Left ventricle myocardium inferior (tissue), 1 donor: ENCODE data around the gene DLX4. TPM values are rescaled to one million over a fixed set of nuclear protein-coding genes. Genes with fewer than 3 reads are reported as not detected.

ENCODE experiments used
- DNase-seq: peaks from one replicate; pipeline ENCODE4 v3.0.0-alpha.2; 2020
- H3K27ac ChIP-seq: fragments of 200-600 bp; replicated peaks from 2 replicates; pipeline ENCODE4 v1.8.0; 2021
- H3K27me3 ChIP-seq: fragments of 200-600 bp; 2 replicates; pipeline ENCODE4 v1.8.0; 2021; ENCODE audit warnings: low read depth
- H3K36me3 ChIP-seq: fragments of 200-600 bp; 2 replicates; pipeline ENCODE4 v1.8.0; 2021
- H3K4me1 ChIP-seq: fragments of 200-600 bp; 2 replicates; pipeline ENCODE4 v1.8.0; 2021
- H3K4me3 ChIP-seq: fragments of 200-600 bp; 2 replicates; pipeline ENCODE4 v1.8.0; 2021; ENCODE audit warnings: mild to moderate bottlenecking, moderate library complexity
- H3K9me3 ChIP-seq: fragments of 200-600 bp; replicated peaks from 2 replicates; pipeline ENCODE4 v1.8.0; 2021
- CTCF ChIP-seq: fragments of 200-600 bp; IDR thresholded peaks from 2 replicates; pipeline ENCODE4 v1.8.0; 2021; ENCODE audit warnings: antibody characterized with exemption, mild to moderate bottlenecking, borderline replicate concordance
- intact Hi-C: fragments of 100-400 bp; cut with micrococcal nuclease; formaldehyde crosslinking; loops from one replicate; pipeline ENCODE4 v1.11.0; 2022
- total RNA-seq: library from RNA; stranded (reverse); fragmentation: NEBNext Ultra II Directional; extraction: Animal tissue kit (Norgen Biotek cat#: 25700); gene quantifications from one replicate; pipeline ENCODE4 v1.2.1, GENCODE V29; 2021
- donor health status: DM: no; HTN: yes; CAD: no; lungs with severe emphysema.

Gene DLX4
- total RNA-seq, 1 donor from 2014 or later = not detected

- H3K27ac ChIP-seq = no peak overlapping the region
- no peaks in the 10 kb centered on the region for H3K27me3 ChIP-seq
- intact Hi-C loops = no loop called here
- no peak overlapping the region for H3K4me3 ChIP-seq
- H3K9me3 ChIP-seq = no peaks in the 10 kb centered on the region
- peaks cover 20% of the 10 kb centered on the region for H3K4me1 ChIP-seq
- no peak for DNase-seq
- H3K36me3 ChIP-seq = no peaks in the 10 kb centered on the region
- no peak for TF ChIP-seq CTCF
These were observed 52.0 kb downstream of the DLX4 start for GRCh38 chr17:50020841-50021599.

- intact Hi-C loops = no loop called here
- H3K36me3 ChIP-seq = no peaks in the 10 kb centered on the region
- H3K27me3 ChIP-seq = no peaks in the 10 kb centered on the region
- peak overlapping the region; percentile 35 for H3K27ac ChIP-seq
- H3K9me3 ChIP-seq = no peaks in the 10 kb centered on the region
- H3K4me1 ChIP-seq = peaks cover 20% of the 10 kb centered on the region
- no peak overlapping the region for H3K4me3 ChIP-seq
- no peak for DNase-seq
- no peak for TF ChIP-seq CTCF
These were observed 52.8 kb downstream of the DLX4 start for GRCh38 chr17:50021681-50022370.

GRCh38 chr17:50022463-50023130 is 53.6 kb downstream of the DLX4 start:
- H3K4me3 ChIP-seq = no peak overlapping the region
- H3K9me3 ChIP-seq = no peaks in the 10 kb centered on the region
- H3K36me3 ChIP-seq = no peaks in the 10 kb centered on the region
- DNase-seq = no peak
- peaks cover 28% of the 10 kb centered on the region for H3K4me1 ChIP-seq
- peak overlapping the region; percentile 35 for H3K27ac ChIP-seq
- intact Hi-C loops = no loop called here
- H3K27me3 ChIP-seq = peaks cover 7% of the 10 kb centered on the region
- TF ChIP-seq CTCF = no peak

DNA sequence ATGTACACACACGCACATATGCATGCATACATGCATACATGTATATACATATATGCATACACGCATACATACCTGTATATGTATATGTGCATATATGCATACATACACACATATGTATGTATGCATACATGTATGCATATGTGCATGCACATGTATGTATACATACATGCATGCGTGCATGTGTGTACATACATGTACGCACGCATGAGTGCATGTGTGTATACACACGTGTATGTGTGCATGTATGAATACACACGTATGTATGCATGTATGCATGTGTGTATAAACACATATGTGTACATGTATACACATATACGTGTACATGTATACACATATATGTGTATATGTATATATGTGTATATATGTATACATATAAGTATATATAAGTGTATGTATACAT is 54.5 kb downstream of the DLX4 start:
- no peak overlapping the region for H3K4me3 ChIP-seq
- no peaks in the 10 kb centered on the region for H3K9me3 ChIP-seq
- intact Hi-C loops = no loop called here
- H3K4me1 ChIP-seq = peaks cover 32% of the 10 kb centered on the region
- no peak for DNase-seq
- peaks cover 15% of the 10 kb centered on the region for H3K27me3 ChIP-seq
- TF ChIP-seq CTCF = no peak
- no peaks in the 10 kb centered on the region for H3K36me3 ChIP-seq
- H3K27ac ChIP-seq = no peak overlapping the region

Other genes with a start within 250 kb of the DLX4 start
- 12.8 TPM for gene FAM117A, start 205.1 kb upstream of the DLX4 start, total RNA-seq
- 52.6 TPM for gene KAT7, start 180.5 kb upstream of the DLX4 start, total RNA-seq
- gene TAC4, start 121.1 kb upstream of the DLX4 start, total RNA-seq = 0.44 TPM
- not detected for gene DLX3, start 26.0 kb downstream of the DLX4 start, total RNA-seq
- 17.0 TPM for gene ITGA3, start 86.9 kb downstream of the DLX4 start, total RNA-seq
- 206 TPM for gene PDK2, start 126.2 kb downstream of the DLX4 start, total RNA-seq
- gene SAMD14, start 161.0 kb downstream of the DLX4 start, total RNA-seq = 1.6 TPM
- gene PPP1R9B, start 181.5 kb downstream of the DLX4 start, total RNA-seq = 33.0 TPM
- 137 TPM for gene SGCA, start 196.8 kb downstream of the DLX4 start, total RNA-seq
- 45.8 TPM for gene COL1A1, start 232.4 kb downstream of the DLX4 start, total RNA-seq